ENCODE data around the gene MYL4.

DNA sequence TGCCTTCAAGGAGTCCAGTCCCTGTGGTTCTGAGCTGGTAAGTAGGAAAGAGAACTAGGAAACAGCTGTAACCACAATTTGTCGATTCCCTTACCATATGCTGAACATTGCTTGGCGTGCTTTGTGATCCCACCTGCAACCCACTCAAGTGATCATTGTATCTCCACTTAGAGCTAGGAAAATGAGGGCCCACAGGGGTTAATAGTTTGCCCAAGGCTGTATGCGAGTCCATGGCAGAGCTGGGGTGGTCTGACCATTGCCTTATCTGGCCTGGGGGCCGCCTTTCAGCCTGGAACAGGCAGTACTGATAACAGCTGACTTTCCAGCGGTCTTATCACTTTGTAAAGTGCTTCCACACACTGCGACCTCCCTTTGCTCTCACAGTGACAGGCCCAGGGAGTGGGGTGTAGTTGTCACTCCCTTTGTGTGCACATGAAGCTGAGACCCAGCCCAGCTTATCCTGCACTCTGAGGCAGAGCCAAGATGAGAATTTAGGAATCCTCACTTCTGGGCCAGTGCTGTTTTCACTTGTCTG lies 9.8 kb downstream of the MYL4 start:
- TF ChIP-seq FOXA1 (IDR thresholded peaks at IDR 0.05) (no peak), NFRKB (IDR thresholded peaks at IDR 0.05) (no peak), TARDBP (IDR thresholded peaks at IDR 0.05) (no peak), BHLHE40 (IDR thresholded peaks at IDR 0.05; ENCODE audit: borderline replicate concordance) (no peak), FOXM1 (IDR thresholded peaks at IDR 0.05; ENCODE audit: borderline replicate concordance) (no peak), SUZ12 (IDR thresholded peaks at IDR 0.05) (no peak)

Data from HEK293T (cell line).